Fibroblast of villous mesenchyme (primary cell): ENCODE results near the gene HLCS. TPM values are rescaled to one million over a fixed set of nuclear protein-coding genes. Genes with fewer than 3 reads are reported as not detected.
"Not testable (repeated sequence)": the region's sequence is repeated elsewhere in the genome, so short reads cannot be mapped to it uniquely, and the experiment has no call there.

Experiments used
- DNase-seq: peaks from one replicate; pipeline ENCODE4 v3.0.0-alpha.2; 2010; ENCODE audit warnings: low read depth
- H3K4me3 ChIP-seq: 2 replicates; pipeline ENCODE4 v1.5.1; 2011; ENCODE audit warnings: low read depth, mild to moderate bottlenecking, low read length
- total RNA-seq: library from RNA; depleted of rRNA; stranded (reverse); fragments of >200 nt; gene quantifications from 2 replicates; pipeline ENCODE4 v1.2.3, GENCODE V29; 2012
- TF ChIP-seq, protein P1 (sequence below): IDR thresholded peaks from 2 replicates; pipeline ENCODE4 v1.5.1; 2012; ENCODE audit warnings: low read depth, mild to moderate bottlenecking, low read length; ENCODE audit not compliant: insufficient read depth

HLCS gene
- total RNA-seq, 1 donor = 44.0 TPM

DNA sequence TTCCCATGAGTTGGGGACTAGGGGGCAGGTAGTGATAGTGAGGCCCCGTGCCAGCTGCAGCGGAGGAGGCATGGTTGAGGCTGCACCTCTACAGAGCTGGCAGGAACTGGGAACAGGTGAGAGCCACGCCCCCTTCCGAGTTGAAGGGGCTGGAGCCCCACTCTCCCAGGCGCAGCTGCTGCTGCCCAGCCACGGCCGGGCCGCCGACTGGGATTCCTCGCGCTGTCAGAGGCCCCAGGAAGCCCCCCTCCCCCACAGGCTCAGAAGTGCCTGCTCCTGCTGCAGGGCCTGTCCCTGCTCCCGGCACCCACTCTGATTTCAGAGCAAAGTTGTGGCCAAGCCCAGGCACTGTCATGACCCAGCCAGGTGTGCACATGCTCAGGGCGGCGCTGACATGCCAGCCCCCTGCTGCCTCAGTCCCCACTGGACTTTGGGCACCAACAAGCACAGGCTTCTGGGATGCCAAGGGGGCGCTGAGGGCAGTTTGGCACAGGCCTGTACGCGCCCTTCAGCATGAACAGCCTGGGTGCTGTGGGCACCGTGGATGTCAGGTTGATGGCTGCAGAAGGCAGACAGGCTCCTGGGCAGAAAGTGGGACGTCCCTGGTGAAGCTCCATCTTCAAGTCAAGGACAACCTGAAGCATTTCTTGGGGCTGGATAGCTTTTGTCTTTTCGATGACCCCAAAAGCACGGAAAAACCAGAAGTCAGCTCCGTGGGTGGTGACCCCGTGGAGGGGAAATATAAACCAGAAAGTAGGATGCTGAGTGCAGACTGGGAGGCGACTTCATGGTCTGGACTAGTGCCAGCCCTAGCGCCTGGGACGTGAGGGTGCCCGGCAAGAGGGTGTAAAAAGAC lies 146.1 kb downstream of the HLCS start:
- TF ChIP-seq, protein P1, sequence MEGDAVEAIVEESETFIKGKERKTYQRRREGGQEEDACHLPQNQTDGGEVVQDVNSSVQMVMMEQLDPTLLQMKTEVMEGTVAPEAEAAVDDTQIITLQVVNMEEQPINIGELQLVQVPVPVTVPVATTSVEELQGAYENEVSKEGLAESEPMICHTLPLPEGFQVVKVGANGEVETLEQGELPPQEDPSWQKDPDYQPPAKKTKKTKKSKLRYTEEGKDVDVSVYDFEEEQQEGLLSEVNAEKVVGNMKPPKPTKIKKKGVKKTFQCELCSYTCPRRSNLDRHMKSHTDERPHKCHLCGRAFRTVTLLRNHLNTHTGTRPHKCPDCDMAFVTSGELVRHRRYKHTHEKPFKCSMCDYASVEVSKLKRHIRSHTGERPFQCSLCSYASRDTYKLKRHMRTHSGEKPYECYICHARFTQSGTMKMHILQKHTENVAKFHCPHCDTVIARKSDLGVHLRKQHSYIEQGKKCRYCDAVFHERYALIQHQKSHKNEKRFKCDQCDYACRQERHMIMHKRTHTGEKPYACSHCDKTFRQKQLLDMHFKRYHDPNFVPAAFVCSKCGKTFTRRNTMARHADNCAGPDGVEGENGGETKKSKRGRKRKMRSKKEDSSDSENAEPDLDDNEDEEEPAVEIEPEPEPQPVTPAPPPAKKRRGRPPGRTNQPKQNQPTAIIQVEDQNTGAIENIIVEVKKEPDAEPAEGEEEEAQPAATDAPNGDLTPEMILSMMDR = no peak
- DNase-seq = no peak
- no peak overlapping the region for H3K4me3 ChIP-seq

DNA sequence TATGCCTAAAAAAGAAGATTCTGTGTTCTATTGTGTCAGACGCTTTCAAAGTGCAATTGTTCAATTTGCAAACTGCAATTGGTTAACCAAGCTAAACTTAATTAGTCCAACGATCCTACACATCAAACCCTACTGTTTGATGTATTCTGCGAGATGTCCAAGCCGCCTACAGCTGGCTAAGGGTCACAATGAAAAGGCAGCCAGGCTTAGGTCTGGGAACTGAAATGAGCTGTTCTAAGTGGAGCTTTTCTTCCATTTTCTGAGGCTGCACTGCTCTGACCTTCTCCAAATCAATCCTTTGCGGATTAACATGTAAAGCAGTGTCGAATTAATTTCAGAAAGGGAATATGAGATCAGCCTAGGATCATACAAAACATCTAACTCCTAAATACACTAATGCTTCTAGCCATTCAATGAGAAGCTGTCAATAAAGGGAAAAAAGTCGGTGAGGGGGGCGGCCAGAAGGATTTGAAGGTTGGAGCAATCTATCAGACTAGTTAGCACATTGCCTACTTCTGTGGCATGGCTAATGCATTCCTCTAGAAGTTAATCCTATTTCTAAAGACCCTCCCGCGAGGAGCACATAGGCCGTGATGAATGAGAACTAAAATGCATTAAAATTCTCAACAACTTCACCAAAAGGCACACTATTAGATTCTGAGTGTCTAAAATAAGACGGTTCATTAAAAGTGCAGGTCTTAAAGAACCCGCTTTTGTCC lies 148.6 kb downstream of the HLCS start:
- no peak for DNase-seq
- no peak overlapping the region for H3K4me3 ChIP-seq
- TF ChIP-seq, protein P1 = no peak

DNA sequence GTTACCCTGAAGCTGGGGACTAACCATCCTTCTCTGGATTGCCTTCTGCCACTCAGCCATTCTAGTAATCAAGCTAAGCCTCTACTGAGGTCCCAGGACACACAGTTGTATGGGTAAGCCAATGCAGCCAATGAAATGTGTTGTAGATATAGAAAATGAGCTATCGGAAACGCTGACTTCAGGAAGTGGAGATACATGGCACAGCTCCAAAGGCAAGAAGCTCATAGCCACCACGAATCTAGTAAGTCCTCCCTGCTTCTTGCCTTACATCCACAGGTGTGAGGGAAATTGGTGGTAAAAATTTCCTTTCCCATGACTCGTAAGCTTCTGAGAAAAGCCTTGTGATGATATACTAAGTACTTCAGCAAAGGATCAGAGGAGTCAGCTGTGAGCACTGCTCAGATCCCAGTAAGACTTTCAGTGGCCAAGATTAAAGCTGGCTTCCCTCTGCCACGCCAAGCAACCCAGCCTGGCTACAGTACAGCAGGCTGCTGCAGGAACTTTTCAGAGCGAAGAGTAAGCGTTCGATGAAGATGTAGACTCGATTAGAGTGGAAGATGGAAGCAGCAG lies 149.8 kb downstream of the HLCS start:
- TF ChIP-seq, protein P1 = no peak
- no peak overlapping the region for H3K4me3 ChIP-seq
- DNase-seq = no peak

DNA sequence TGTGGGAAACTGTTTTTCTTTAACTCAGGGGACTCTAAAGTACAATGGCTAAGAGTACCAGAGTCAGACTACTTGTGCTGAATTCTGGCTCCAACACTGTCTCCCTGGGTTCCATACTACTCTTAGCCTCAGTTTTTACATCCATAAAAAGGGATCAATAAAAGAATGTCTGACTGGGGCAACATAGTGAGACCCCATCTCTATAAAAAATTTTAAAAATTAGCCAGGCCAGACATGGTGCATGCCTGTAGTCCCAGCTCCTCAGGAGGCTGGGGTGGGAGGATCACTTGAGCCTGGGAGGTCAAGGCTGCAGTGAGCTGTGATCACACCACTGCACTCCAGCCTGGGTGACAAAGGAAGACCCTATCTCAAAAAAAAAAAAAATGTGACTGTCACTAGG lies 150.4 kb downstream of the HLCS start:
- H3K4me3 ChIP-seq, DNase-seq: not testable (repeated sequence)

DNA sequence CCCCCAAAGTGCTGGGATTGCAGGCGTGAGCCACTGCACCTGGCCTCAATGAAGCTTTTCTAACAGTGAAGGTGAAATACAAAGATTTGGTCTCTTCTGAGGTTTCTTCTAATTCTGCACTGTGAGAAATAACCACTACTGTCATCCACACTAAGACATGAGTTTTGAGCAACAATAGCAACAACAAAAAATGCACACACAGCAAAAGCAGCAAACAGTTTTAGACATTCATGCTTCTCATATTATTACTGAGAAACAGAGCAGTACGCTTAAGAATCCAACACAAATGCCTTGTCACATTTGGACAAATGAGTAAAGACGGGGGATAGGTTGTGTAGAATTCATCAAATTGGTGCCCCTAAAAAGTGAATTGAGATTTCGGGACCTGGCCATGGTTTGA lies 151.2 kb downstream of the HLCS start:
- no peak overlapping the region for H3K4me3 ChIP-seq
- no peak for DNase-seq
- TF ChIP-seq, protein P1 = no peak

DNA sequence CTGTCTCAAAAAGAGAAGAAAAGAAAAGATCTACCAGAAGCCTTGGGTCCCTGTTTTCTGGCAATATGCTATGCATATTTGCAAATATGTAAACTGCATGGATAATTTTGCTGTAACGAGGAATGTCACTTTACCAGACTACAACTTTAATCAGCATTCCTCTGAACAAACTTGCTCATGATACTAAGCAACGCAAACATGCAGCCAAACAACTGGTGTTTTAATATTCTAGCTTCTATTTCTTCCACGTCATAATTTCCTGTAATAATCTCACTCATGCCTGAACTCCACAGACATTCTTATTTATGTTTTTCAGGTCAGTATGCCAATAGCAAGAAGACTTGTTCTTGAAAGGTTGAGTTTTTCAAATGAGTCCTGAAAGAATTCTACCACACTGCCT lies 153.4 kb downstream of the HLCS start:
- no peak overlapping the region for H3K4me3 ChIP-seq
- TF ChIP-seq, protein P1 = no peak
- no peak for DNase-seq

DNA sequence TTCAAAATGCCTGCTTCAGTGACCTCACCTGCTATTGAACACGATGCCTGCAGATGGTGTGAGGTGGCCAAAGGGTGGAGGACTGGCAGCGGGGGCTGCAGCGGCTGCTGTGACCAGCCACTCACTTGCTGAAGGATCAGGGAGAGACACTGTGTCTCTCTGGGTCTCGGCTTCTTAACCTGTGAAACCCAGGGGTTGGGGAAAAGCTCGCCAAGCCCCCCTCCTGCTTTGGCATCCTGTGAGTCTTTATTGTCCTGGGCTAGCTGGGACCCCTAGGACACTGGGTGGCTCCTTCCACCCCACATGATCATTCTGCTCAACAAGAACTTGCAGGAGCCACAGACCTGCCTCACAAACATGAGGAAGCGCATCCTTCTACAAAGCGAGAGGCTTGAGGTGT lies 154.7 kb downstream of the HLCS start:
- TF ChIP-seq, protein P1 = no peak
- DNase-seq = no peak

More for the DNA sequence above, 154.7 kb downstream of the HLCS start:
- H3K4me3 ChIP-seq = no peak overlapping the region
